Daoy (cell line): ENCODE results near the gene MT1M. TPM values are rescaled to one million over a fixed set of nuclear protein-coding genes. Genes with fewer than 3 reads are reported as not detected.
A peak's percentile ranks its signal among the peaks of the same experiment; 100 is the strongest.
"Not testable (repeated sequence)": the region's sequence is repeated elsewhere in the genome, so short reads cannot be mapped to it uniquely, and the experiment has no call there.

Source experiments
- DNase-seq: peaks from one replicate; pipeline ENCODE4 v3.0.0-alpha.2; 2015; ENCODE audit warnings: low read depth
- total RNA-seq: library from RNA; depleted of rRNA; stranded (reverse); fragments of >200 nt; shearing (Covaris generic); gene quantifications from 2 replicates; pipeline ENCODE4 v1.2.3, GENCODE V29; 2014

The MT1M gene
- total RNA-seq, 1 experiment from 2014 or later: 0.74 TPM

- DNase-seq: peak; percentile 18
These were observed 23.5 kb upstream of the MT1M start for GRCh38 chr16:56608876-56609462.

GRCh38 chr16:56609463-56609921 lies 23.0 kb upstream of the MT1M start:
- DNase-seq: peak; percentile 83

GRCh38 chr16:56610017-56610608 lies 22.3 kb upstream of the MT1M start:
- DNase-seq: peak; percentile 93

- peak; percentile 26 for DNase-seq
These were observed 21.8 kb upstream of the MT1M start for GRCh38 chr16:56610609-56611111.

- peak; percentile 38 for DNase-seq
These were observed 21.1 kb upstream of the MT1M start for GRCh38 chr16:56611281-56611833.

GRCh38 chr16:56613706-56614105 lies 18.8 kb upstream of the MT1M start:
- no peak for DNase-seq

GRCh38 chr16:56614549-56614991 lies 17.9 kb upstream of the MT1M start:
- DNase-seq: peak; percentile 76

- no peak for DNase-seq
These were observed 17.1 kb upstream of the MT1M start for GRCh38 chr16:56615353-56615752.

GRCh38 chr16:56616608-56617211 lies 15.7 kb upstream of the MT1M start:
- DNase-seq: no peak

- DNase-seq: no peak
These were observed 15.0 kb upstream of the MT1M start for GRCh38 chr16:56617212-56618085.

- no peak for DNase-seq
These were observed 14.3 kb upstream of the MT1M start for GRCh38 chr16:56618138-56618537.

- no peak for DNase-seq
These were observed 12.0 kb upstream of the MT1M start for GRCh38 chr16:56620339-56620897.

GRCh38 chr16:56621665-56622445 lies 10.6 kb upstream of the MT1M start:
- DNase-seq: not testable (repeated sequence)

GRCh38 chr16:56623184-56623583 lies 9.3 kb upstream of the MT1M start:
- DNase-seq: not testable (repeated sequence)

GRCh38 chr16:56623637-56624036 lies 8.8 kb upstream of the MT1M start:
- DNase-seq: no peak

- DNase-seq: peak; percentile 81
These were observed 7.1 kb upstream of the MT1M start, which contains the start of gene MT1E for GRCh38 chr16:56625140-56625942. TSS of gene MT1E (plus strand) at chr16:56625781. CDS start at chr16:56625852, 71 bp downstream.

GRCh38 chr16:56625943-56626654 lies 6.4 kb upstream of the MT1M start:
- DNase-seq: peak; percentile 32

GRCh38 chr16:56626685-56627084 lies 5.8 kb upstream of the MT1M start:
- no peak for DNase-seq
